HepG2 (cell line): ENCODE results near the gene SRSF1. TPM values are rescaled to one million over a fixed set of nuclear protein-coding genes. Genes with fewer than 3 reads are reported as not detected.

Experiments
- CCDC6 ChIP-seq: sonication (generic); formaldehyde crosslinking; IDR thresholded peaks from 2 replicates; pipeline ENCODE4 v1.8.1; 2022; ENCODE audit warnings: mild to moderate bottlenecking, missing genetic modification reagents, moderate library complexity
- KLF16 ChIP-seq, 2 experiments: sonication (generic) in 1 of 2; formaldehyde crosslinking in 1 of 2; IDR thresholded peaks; 2 replicates each; pipeline versions ENCODE4 v1.6.1 to v1.8.0; 2016 to 2023; ENCODE audit warnings: missing genetic modification reagents in 2 of 2, missing compliant biosample characterization in 1 of 2
- MED8 ChIP-seq: sonication (generic); formaldehyde crosslinking; IDR thresholded peaks from 2 replicates; pipeline ENCODE4 v1.8.1; 2023; ENCODE audit warnings: mild to moderate bottlenecking, missing genetic modification reagents; ENCODE audit not compliant: insufficient replicate concordance
- MTF1 ChIP-seq: sonication (generic); formaldehyde crosslinking; IDR thresholded peaks from 2 replicates; pipeline ENCODE4 v1.5.0; 2020; ENCODE audit warnings: missing genetic modification reagents
- POLR2AphosphoS5 ChIP-seq: IDR thresholded peaks from 2 replicates; pipeline ENCODE4 v1.6.1; 2012; ENCODE audit warnings: low read depth, low read length
- RBFOX2 ChIP-seq: fragments of 200-400 bp; formaldehyde crosslinking; IDR thresholded peaks from 2 replicates; pipeline ENCODE4 v1.6.1; 2017; ENCODE audit warnings: low read depth, mild to moderate bottlenecking, low read length
- SKIL ChIP-seq: sonication (generic); formaldehyde crosslinking; IDR thresholded peaks from 2 replicates; pipeline ENCODE4 v1.8.0; 2022; ENCODE audit warnings: missing genetic modification reagents, mild to moderate bottlenecking, moderate library complexity, borderline replicate concordance
- TEF ChIP-seq: sonication (generic); formaldehyde crosslinking; IDR thresholded peaks from 2 replicates; pipeline ENCODE4 v1.5.0; 2020; ENCODE audit warnings: missing genetic modification reagents
- THRA ChIP-seq: sonication (generic); formaldehyde crosslinking; IDR thresholded peaks from 2 replicates; pipeline ENCODE4 v1.4.0; 2020; ENCODE audit warnings: missing genetic modification reagents, borderline replicate concordance
- TRIM24 ChIP-seq: sonication (generic); formaldehyde crosslinking; IDR thresholded peaks from 2 replicates; pipeline ENCODE4 v1.8.0; 2022; ENCODE audit warnings: mild to moderate bottlenecking, missing genetic modification reagents
- ZNF281 ChIP-seq: sonication (generic); formaldehyde crosslinking; IDR thresholded peaks from 2 replicates; pipeline ENCODE4 v1.4.0; 2020; ENCODE audit warnings: missing genetic modification reagents, borderline replicate concordance
- ZNF577 ChIP-seq: sonication (generic); formaldehyde crosslinking; IDR thresholded peaks from 2 replicates; pipeline ENCODE4 v1.4.0; 2020; ENCODE audit warnings: mild to moderate bottlenecking, low read depth, missing genetic modification reagents, borderline replicate concordance
- ZNF589 ChIP-seq: sonication (generic); formaldehyde crosslinking; conservative IDR thresholded peaks from 2 replicates; pipeline ENCODE4 v1.8.0; 2022; ENCODE audit warnings: mild to moderate bottlenecking, moderate library complexity, missing genetic modification reagents
- ZZZ3 ChIP-seq: sonication (generic); formaldehyde crosslinking; IDR thresholded peaks from 2 replicates; pipeline ENCODE4 v1.4.0; 2020; ENCODE audit warnings: missing genetic modification reagents, mild to moderate bottlenecking, borderline replicate concordance
- polyA plus RNA-seq, 8 experiments: library from polyadenylated mRNA; depleted of rRNA in 3 of 8; stranded (reverse) in 7 of 8; unstranded in 1 of 8; fragments of >200 nt; fragmentation: Illumina TruSeq in 4 of 8; extraction: Trizol in 4 of 8; gene quantifications; 2 replicates each; pipeline versions ENCODE4 v1.2.1 to v1.2.3, GENCODE V29; 2011 to 2016; ENCODE audit warnings: low read depth in 4 of 8, missing spikeins in 1 of 8, mixed read lengths in 1 of 8; ENCODE audit not compliant: insufficient read depth in 1 of 8
- total RNA-seq, 5 experiments: library from RNA; depleted of rRNA; stranded (reverse); fragments of >200 nt; fragmentation: Illumina TruSeq; extraction: Trizol; gene quantifications; 2 replicates each; pipeline ENCODE4 v1.2.3, GENCODE V29; 2016; ENCODE audit warnings: low read depth in 1 of 5
- TF ChIP-seq, protein P1 (sequence below): sonication (generic); formaldehyde crosslinking; IDR thresholded peaks from 2 replicates; pipeline ENCODE4 v1.8.0; 2022; ENCODE audit warnings: mild to moderate bottlenecking, missing genetic modification reagents, moderate library complexity
- TF ChIP-seq, protein P2 (sequence below): sonication (generic); formaldehyde crosslinking; conservative IDR thresholded peaks from 2 replicates; pipeline ENCODE4 v1.4.0; 2020; ENCODE audit warnings: missing genetic modification reagents
- TF ChIP-seq, protein P3 (sequence below): sonication (generic); formaldehyde crosslinking; IDR thresholded peaks from 2 replicates; pipeline ENCODE4 v1.5.0; 2020; ENCODE audit warnings: missing genetic modification reagents, mild to moderate bottlenecking, borderline replicate concordance

The SRSF1 gene
- total and polyA plus RNA-seq, 2 of the 13 experiments (the other 11 are each of a cell fraction or from before 2014, with no cell fraction given) = 142 to 445 TPM

DNA sequence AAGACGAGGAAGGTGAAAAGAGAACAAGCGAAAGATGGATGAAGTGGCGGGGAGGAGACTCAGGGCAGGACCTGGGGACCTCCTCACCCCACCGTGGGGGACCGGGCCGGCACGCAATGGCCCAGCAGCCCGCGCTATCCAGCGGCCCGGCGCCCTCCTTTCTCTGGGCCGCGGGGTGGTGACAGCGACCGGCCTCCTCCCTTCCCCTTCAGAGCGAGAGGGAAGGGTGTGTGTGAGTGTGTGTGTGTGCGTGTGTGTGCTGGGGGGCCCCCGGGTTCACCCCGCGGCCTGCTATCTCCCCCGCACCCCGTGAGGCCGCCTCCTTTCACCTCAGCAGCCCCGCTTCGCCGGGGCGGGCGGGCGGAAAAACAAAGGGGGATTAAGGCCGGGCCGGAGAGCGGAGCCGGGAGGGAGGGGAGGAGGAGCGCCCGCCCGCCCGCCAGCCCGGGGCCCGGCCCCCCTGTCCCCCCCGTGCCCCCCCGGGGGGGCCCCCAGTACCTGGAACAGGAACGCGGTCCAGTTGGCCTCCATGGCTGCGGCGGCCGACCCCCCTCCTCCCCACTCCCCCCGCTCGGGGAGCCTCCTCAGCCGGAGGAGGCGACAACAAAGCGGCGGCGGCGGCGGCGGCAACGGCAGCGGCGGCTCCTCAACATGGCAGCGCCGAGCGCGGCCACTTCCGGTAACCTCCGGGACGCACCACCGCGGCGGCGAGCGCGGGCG is 19.3 kb downstream of the SRSF1 start, which contains the start of gene VEZF1 (continued):
- TF ChIP-seq THRA (CRISPR knock-in tag) (no peak), RBFOX2 (peak; percentile 93), TEF (peak; percentile 42; the same call in 1 of the 2 replicates), MTF1 (CRISPR knock-in tag) (no peak), ZNF281 (CRISPR knock-in tag) (peak; percentile 26; the same call in 1 of the 2 replicates), TRIM24 (CRISPR knock-in tag) (no peak), ZNF589 (CRISPR knock-in tag) (no peak), ZNF577 (CRISPR knock-in tag) (0 out of 2 replicates have a peak, but pooled peaks have one; percentile 54), SKIL (no peak), CCDC6 (CRISPR knock-in tag) (no peak; the same call in 1 of the 2 replicates), KLF16 (CRISPR knock-in tag; IDR thresholded peaks at IDR 0.05) (peak in 1 of 2 experiments; percentile 20; a peak in 1 of 4 replicates), MED8 (CRISPR knock-in tag) (no peak), POLR2AphosphoS5 (no peak; the same call in 1 of the 2 replicates), ZZZ3 (CRISPR knock-in tag) (0 out of 2 replicates have a peak, but pooled peaks have one; percentile 34)
- TF ChIP-seq, protein P1, sequence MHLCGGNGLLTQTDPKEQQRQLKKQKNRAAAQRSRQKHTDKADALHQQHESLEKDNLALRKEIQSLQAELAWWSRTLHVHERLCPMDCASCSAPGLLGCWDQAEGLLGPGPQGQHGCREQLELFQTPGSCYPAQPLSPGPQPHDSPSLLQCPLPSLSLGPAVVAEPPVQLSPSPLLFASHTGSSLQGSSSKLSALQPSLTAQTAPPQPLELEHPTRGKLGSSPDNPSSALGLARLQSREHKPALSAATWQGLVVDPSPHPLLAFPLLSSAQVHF (CRISPR knock-in tag) = no peak
- TF ChIP-seq, protein P2, sequence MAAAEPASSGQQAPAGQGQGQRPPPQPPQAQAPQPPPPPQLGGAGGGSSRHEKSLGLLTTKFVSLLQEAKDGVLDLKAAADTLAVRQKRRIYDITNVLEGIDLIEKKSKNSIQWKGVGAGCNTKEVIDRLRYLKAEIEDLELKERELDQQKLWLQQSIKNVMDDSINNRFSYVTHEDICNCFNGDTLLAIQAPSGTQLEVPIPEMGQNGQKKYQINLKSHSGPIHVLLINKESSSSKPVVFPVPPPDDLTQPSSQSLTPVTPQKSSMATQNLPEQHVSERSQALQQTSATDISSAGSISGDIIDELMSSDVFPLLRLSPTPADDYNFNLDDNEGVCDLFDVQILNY (CRISPR knock-in tag) = no peak
- TF ChIP-seq, protein P3, sequence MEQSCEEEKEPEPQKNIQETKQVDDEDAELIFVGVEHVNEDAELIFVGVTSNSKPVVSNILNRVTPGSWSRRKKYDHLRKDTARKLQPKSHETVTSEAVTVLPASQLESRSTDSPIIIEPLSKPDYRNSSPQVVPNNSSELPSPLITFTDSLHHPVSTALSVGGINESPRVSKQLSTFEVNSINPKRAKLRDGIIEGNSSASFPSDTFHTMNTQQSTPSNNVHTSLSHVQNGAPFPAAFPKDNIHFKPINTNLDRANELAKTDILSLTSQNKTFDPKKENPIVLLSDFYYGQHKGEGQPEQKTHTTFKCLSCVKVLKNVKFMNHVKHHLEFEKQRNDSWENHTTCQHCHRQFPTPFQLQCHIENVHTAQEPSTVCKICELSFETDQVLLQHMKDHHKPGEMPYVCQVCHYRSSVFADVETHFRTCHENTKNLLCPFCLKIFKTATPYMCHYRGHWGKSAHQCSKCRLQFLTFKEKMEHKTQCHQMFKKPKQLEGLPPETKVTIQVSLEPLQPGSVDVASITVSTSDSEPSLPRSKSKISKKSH = no peak
